Upper lobe of right lung (tissue), 1 donor: ENCODE measurements around the gene MTX2. TPM values are rescaled to one million over a fixed set of nuclear protein-coding genes. Genes with fewer than 3 reads are reported as not detected.

ENCODE experiments used
- total RNA-seq: library from RNA; stranded (reverse); fragmentation: NEBNext Ultra II Directional; extraction: Animal tissue kit (Norgen Biotek cat#: 25700); gene quantifications from one replicate; pipeline ENCODE4 v1.2.1, GENCODE V29; 2021
- donor health status: DM: no; HTN: yes; CAD: no; lungs with severe emphysema.

The MTX2 gene
- total RNA-seq, 1 donor from 2014 or later: 17.6 TPM

Other genes with a start within 250 kb of the MTX2 start
- gene EVX2, start 185.5 kb upstream of the MTX2 start, total RNA-seq: not detected
- not detected for gene HOXD13, start 176.7 kb upstream of the MTX2 start, total RNA-seq
- gene HOXD12, start 169.6 kb upstream of the MTX2 start, total RNA-seq: not detected
- not detected for gene HOXD11, start 162.2 kb upstream of the MTX2 start, total RNA-seq
- gene HOXD10, start 152.7 kb upstream of the MTX2 start, total RNA-seq: 0.55 TPM
- 1.6 TPM for gene HOXD9, start 146.7 kb upstream of the MTX2 start, total RNA-seq
- gene HOXD8, start 139.7 kb upstream of the MTX2 start, total RNA-seq: 2.6 TPM
- 0.84 TPM for gene HOXD4, start 117.9 kb upstream of the MTX2 start, total RNA-seq
- gene HOXD3, start 112.1 kb upstream of the MTX2 start, total RNA-seq: 1.7 TPM
- 4.1 TPM for gene HOXD1, start 80.8 kb upstream of the MTX2 start, total RNA-seq